PC-3 (cell line): ENCODE data around the gene NCMAP.

Source experiments
- CTCF ChIP-seq: fragments of 300-600 bp; sonication (generic); conservative IDR thresholded peaks from 2 replicates; pipeline ENCODE4 v1.5.1; 2017; ENCODE audit warnings: antibody characterized with exemption, low read depth, mild to moderate bottlenecking, low read length
- EZH2 ChIP-seq: fragments of 300-600 bp; sonication (generic); IDR thresholded peaks from one replicate; pipeline ENCODE4 v1.6.1; 2017; ENCODE audit warnings: antibody characterized with exemption, mild to moderate bottlenecking, low read length; ENCODE audit not compliant: unreplicated experiment

GRCh38 chr1:24622218-24622617 is 66.3 kb downstream of the NCMAP start:
- TF ChIP-seq CTCF (no peak), EZH2 (no peak)
